ACC112 (cell line): ENCODE results near the gene CHST11.
A peak's percentile ranks its signal among the peaks of the same experiment; 100 is the strongest.

Experiments used
- H2AFZ ChIP-seq: fragments of 200-600 bp; sonication (generic); one replicate; pipeline ENCODE4 v1.6.0; 2017; ENCODE audit warnings: antibody characterized with exemption, low read length; ENCODE audit not compliant: unreplicated experiment
- H3K27ac ChIP-seq: fragments of 200-600 bp; sonication (generic); 2 replicates; pipeline ENCODE4 v1.5.1; 2014; ENCODE audit warnings: low read depth, mild to moderate bottlenecking, antibody characterized with exemption, low read length, moderate library complexity
- H3K27me3 ChIP-seq: fragments of 200-600 bp; sonication (generic); 2 replicates; pipeline ENCODE4 v1.6.1; 2014; ENCODE audit warnings: mild to moderate bottlenecking, antibody characterized with exemption, low read length, moderate library complexity, mixed read lengths; ENCODE audit not compliant: insufficient read depth
- H3K36me3 ChIP-seq: fragments of 200-600 bp; sonication (generic); 2 replicates; pipeline ENCODE4 v1.6.1; 2016; ENCODE audit warnings: mild to moderate bottlenecking, antibody characterized with exemption, low read length, moderate library complexity, mixed read lengths; ENCODE audit not compliant: insufficient read depth
- H3K4me1 ChIP-seq: fragments of 200-600 bp; sonication (generic); one replicate; pipeline ENCODE4 v1.6.1; 2016; ENCODE audit warnings: low read length, mixed read lengths; ENCODE audit not compliant: insufficient read depth, unreplicated experiment, control insufficient read depth
- H3K4me3 ChIP-seq: fragments of 200-600 bp; sonication (generic); 2 replicates; pipeline ENCODE4 v1.5.1; 2014; ENCODE audit warnings: mild to moderate bottlenecking, low read depth, low read length
- H3K79me2 ChIP-seq: fragments of 200-600 bp; sonication (generic); one replicate; pipeline ENCODE4 v1.6.0; 2016; ENCODE audit warnings: low read length; ENCODE audit not compliant: control insufficient read depth, unreplicated experiment, insufficient read depth

Gene CHST11

GRCh38 chr12:104480012-104480411, 23.3 kb downstream of the CHST11 start:
- Histone ChIP-seq H2AFZ (no peak overlapping the region), H3K36me3 (no peaks in the 10 kb centered on the region), H3K4me3 (no peak overlapping the region), H3K4me1 (peaks cover 16% of the 10 kb centered on the region), H3K79me2 (peaks cover 17% of the 10 kb centered on the region), H3K27ac (peak overlapping the region; percentile 95; the same call in 1 of the 2 replicates), H3K27me3 (no peaks in the 10 kb centered on the region)

DNA sequence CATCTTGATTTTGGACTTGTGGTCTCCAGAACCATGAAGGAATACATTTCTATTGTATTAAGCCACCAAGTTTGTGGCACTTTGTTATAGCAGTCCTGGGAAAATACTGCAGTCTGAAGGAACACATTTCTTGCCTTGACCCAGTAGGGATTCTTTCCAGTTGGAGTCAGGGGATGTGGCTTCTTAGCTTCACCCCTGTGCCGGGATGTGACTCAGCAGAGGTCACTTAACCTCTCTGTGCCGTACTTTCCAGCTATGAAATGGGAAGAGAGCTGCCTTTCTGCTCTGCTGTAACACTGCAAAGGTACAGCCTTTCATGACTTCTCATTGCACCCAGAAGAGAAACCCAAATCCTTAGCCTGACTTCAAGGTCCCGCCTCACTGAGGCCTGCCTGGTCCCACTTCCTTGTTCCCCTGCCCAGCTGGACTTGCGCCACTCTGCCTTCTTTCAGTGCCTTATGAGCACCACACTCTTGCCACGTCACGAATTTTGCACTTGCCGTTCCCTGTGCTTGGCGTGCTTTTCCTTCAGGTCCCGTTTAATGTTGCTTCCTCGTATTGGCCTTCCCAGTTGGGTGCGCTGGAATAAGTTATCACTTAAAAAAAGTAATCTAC, 24.2 kb downstream of the CHST11 start:
- peak overlapping the region; percentile 95 for H3K27ac ChIP-seq
- H3K79me2 ChIP-seq = peaks cover 17% of the 10 kb centered on the region
- H2AFZ ChIP-seq = no peak overlapping the region
- peaks cover 16% of the 10 kb centered on the region for H3K4me1 ChIP-seq
- no peak overlapping the region for H3K4me3 ChIP-seq
- H3K27me3 ChIP-seq = no peaks in the 10 kb centered on the region
- H3K36me3 ChIP-seq = no peaks in the 10 kb centered on the region

DNA sequence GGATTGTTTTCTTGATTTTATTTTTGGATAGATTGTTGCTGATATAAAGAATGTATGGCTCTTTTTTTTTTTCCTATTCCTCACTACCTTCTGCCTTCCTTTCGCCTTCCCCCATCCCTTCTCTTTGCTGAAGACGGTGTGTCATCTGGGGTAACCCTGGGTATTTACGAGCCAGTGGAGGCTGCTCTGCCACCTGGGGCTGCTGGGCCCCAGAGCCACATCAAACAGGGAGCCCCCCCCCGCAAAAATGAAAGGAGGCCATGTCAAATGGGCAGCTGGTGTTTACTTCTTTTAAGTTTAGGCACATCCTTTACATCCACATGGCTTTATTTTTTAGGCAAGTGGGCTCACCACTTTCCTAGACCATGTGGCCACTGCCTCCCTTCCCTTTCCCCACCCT, 25.4 kb downstream of the CHST11 start:
- Histone ChIP-seq H3K4me1 (peaks cover 16% of the 10 kb centered on the region), H3K79me2 (peaks cover 9% of the 10 kb centered on the region), H3K36me3 (no peaks in the 10 kb centered on the region), H2AFZ (no peak overlapping the region), H3K27ac (no peak overlapping the region), H3K4me3 (no peak overlapping the region), H3K27me3 (no peaks in the 10 kb centered on the region)

- Histone ChIP-seq H3K36me3 (no peaks in the 10 kb centered on the region), H3K79me2 (peaks cover 8% of the 10 kb centered on the region), H3K4me1 (peaks cover 16% of the 10 kb centered on the region)
Measured at GRCh38 chr12:104482748-104483147, 26.0 kb downstream of the CHST11 start.

GRCh38 chr12:104484079-104484478, 27.3 kb downstream of the CHST11 start:
- Histone ChIP-seq H3K4me1 (peaks cover 16% of the 10 kb centered on the region), H3K36me3 (no peaks in the 10 kb centered on the region), H3K79me2 (peaks cover 8% of the 10 kb centered on the region), H2AFZ (no peak overlapping the region), H3K27ac (no peak overlapping the region), H3K4me3 (no peak overlapping the region), H3K27me3 (no peaks in the 10 kb centered on the region)

More at GRCh38 chr12:104482748-104483147, 26.0 kb downstream of the CHST11 start:
- H3K27me3 ChIP-seq = no peaks in the 10 kb centered on the region
- H2AFZ ChIP-seq = no peak overlapping the region
- H3K27ac ChIP-seq = no peak overlapping the region
- no peak overlapping the region for H3K4me3 ChIP-seq

GRCh38 chr12:104485651-104486362, 29.1 kb downstream of the CHST11 start:
- H3K27ac ChIP-seq = no peak overlapping the region
- H3K27me3 ChIP-seq = no peaks in the 10 kb centered on the region

DNA sequence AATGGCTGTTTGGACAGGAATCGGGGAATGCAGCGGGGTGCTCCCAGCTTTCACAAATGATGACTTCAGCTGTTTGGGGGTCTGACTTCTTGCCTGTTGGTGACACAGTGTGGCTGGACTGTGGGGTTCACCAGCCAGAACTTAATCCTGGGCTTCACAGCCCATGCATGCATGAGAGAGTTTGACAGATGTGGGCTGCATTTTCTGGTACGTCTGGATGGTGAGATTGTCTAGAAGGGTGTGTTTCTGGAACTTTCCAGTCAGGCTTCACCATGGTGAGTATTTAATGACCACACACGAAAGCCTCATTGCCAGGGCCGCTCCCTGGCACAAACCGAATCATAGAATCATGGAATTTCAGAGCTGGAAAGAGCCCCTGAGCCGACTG, 29.6 kb downstream of the CHST11 start:
- H3K36me3 ChIP-seq = no peaks in the 10 kb centered on the region
- peaks cover 2% of the 10 kb centered on the region for H3K4me1 ChIP-seq
- no peak overlapping the region for H3K4me3 ChIP-seq
- no peak overlapping the region for H3K27ac ChIP-seq
- no peak overlapping the region for H2AFZ ChIP-seq
- no peaks in the 10 kb centered on the region for H3K27me3 ChIP-seq
- H3K79me2 ChIP-seq = peaks cover 8% of the 10 kb centered on the region

More at GRCh38 chr12:104485651-104486362, 29.1 kb downstream of the CHST11 start:
- no peak overlapping the region for H3K4me3 ChIP-seq
- H3K79me2 ChIP-seq = peaks cover 8% of the 10 kb centered on the region
- H3K36me3 ChIP-seq = no peaks in the 10 kb centered on the region
- peaks cover 8% of the 10 kb centered on the region for H3K4me1 ChIP-seq
- H2AFZ ChIP-seq = no peak overlapping the region

GRCh38 chr12:104486943-104487819, 30.4 kb downstream of the CHST11 start:
- Histone ChIP-seq H3K4me1 (no peaks in the 10 kb centered on the region), H3K27ac (no peak overlapping the region), H3K4me3 (no peak overlapping the region), H3K36me3 (no peaks in the 10 kb centered on the region), H3K27me3 (no peaks in the 10 kb centered on the region), H3K79me2 (peaks cover 8% of the 10 kb centered on the region), H2AFZ (no peak overlapping the region)

DNA sequence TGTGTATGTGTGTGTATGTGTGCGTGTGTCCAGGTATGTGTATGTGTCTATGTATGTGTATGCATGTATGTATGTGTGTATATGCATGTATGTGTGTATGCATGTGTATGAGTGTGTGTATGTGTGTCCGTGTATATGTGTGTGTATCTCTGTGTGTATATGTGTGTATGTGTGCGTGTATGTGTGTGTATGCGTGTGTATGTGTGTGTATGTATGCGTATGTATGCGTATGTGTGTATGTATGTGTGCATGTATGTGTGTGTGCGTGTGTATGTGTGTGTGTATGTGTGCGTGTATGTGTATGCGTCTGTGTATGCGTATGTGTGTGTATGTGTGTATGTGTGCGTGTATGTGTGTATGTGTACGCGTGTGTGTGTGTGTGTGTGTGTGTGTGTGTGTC, 31.6 kb downstream of the CHST11 start:
- Histone ChIP-seq H3K4me3 (no peak overlapping the region), H3K79me2 (peaks cover 11% of the 10 kb centered on the region), H2AFZ (no peak overlapping the region), H3K4me1 (no peaks in the 10 kb centered on the region), H3K27ac (no peak overlapping the region), H3K36me3 (no peaks in the 10 kb centered on the region), H3K27me3 (no peaks in the 10 kb centered on the region)

GRCh38 chr12:104490186-104490585, 33.4 kb downstream of the CHST11 start:
- H3K4me1 ChIP-seq = peaks cover 5% of the 10 kb centered on the region
- H3K27me3 ChIP-seq = no peaks in the 10 kb centered on the region
- H2AFZ ChIP-seq = no peak overlapping the region
- no peaks in the 10 kb centered on the region for H3K36me3 ChIP-seq
- H3K79me2 ChIP-seq = peaks cover 11% of the 10 kb centered on the region
- no peak overlapping the region for H3K27ac ChIP-seq
- H3K4me3 ChIP-seq = no peak overlapping the region
